ENCODE data around the gene MBNL1.

- TF ChIP-seq, protein P1, sequence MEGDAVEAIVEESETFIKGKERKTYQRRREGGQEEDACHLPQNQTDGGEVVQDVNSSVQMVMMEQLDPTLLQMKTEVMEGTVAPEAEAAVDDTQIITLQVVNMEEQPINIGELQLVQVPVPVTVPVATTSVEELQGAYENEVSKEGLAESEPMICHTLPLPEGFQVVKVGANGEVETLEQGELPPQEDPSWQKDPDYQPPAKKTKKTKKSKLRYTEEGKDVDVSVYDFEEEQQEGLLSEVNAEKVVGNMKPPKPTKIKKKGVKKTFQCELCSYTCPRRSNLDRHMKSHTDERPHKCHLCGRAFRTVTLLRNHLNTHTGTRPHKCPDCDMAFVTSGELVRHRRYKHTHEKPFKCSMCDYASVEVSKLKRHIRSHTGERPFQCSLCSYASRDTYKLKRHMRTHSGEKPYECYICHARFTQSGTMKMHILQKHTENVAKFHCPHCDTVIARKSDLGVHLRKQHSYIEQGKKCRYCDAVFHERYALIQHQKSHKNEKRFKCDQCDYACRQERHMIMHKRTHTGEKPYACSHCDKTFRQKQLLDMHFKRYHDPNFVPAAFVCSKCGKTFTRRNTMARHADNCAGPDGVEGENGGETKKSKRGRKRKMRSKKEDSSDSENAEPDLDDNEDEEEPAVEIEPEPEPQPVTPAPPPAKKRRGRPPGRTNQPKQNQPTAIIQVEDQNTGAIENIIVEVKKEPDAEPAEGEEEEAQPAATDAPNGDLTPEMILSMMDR (IDR thresholded peaks at IDR 0.05; ENCODE audit: extremely low read depth in 1 of 2, insufficient read depth in 1 of 2, low read depth in 1 of 2, low read length in 2 of 2): no peak
- no peak for TF ChIP-seq POLR2AphosphoS5 (IDR thresholded peaks at IDR 0.05; ENCODE audit: insufficient read depth, low read depth, low read length)
- no peak for TF ChIP-seq EZH2 (IDR thresholded peaks at IDR 0.05; ENCODE audit: borderline replicate concordance, low read depth, low read length, severe bottlenecking)
- no peak for TF ChIP-seq POLR2A (IDR thresholded peaks at IDR 0.05; ENCODE audit: low read depth, low read length)
- TF ChIP-seq, protein P2, sequence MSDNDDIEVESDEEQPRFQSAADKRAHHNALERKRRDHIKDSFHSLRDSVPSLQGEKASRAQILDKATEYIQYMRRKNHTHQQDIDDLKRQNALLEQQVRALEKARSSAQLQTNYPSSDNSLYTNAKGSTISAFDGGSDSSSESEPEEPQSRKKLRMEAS (IDR thresholded peaks at IDR 0.05; ENCODE audit: insufficient read depth, insufficient read length): no peak
- TF ChIP-seq JUN (IDR thresholded peaks at IDR 0.05; ENCODE audit: borderline replicate concordance, insufficient read depth, insufficient read length, low read depth): no peak
- TF ChIP-seq GATA2 (IDR thresholded peaks at IDR 0.05; ENCODE audit: insufficient read depth, insufficient read length, low read depth, low read length): no peak
- no peak for TF ChIP-seq MYC (IDR thresholded peaks at IDR 0.05; ENCODE audit: low read depth, low read length)
- TF ChIP-seq FOS (IDR thresholded peaks at IDR 0.05; ENCODE audit: borderline replicate concordance, insufficient read depth, low read length): no peak
Measured at GRCh38 chr3:152447511-152447910, 178.8 kb downstream of the MBNL1 start.
